Type B pancreatic cell (in vitro differentiated cells): ENCODE data around the gene FBXW5. TPM values are rescaled to one million over a fixed set of nuclear protein-coding genes. Genes with fewer than 3 reads are reported as not detected.

Experiments
- DNase-seq: peaks from one replicate; pipeline ENCODE4 v3.0.0; 2021; ENCODE audit warnings: mixed read lengths; ENCODE audit not compliant: unreplicated experiment; ENCODE audit errors: extremely low spot score
- H3K27ac Mint-ChIP-seq: 2 replicates; pipeline ENCODE4 v1.8.0; 2021; ENCODE audit warnings: mild to moderate bottlenecking, mixed read lengths
- H3K27me3 Mint-ChIP-seq: 2 replicates; pipeline ENCODE4 v1.8.0; 2021; ENCODE audit warnings: mixed read lengths
- H3K36me3 Mint-ChIP-seq: 2 replicates; pipeline ENCODE4 v1.8.0; 2021; ENCODE audit warnings: mixed read lengths
- H3K4me1 Mint-ChIP-seq: one replicate; pipeline ENCODE4 v1.8.0; 2021; ENCODE audit warnings: mixed read lengths; ENCODE audit not compliant: unreplicated experiment
- H3K4me3 Mint-ChIP-seq: 2 replicates; pipeline ENCODE4 v1.8.0; 2021; ENCODE audit warnings: mild to moderate bottlenecking, mixed read lengths
- H3K9me3 Mint-ChIP-seq: 2 replicates; pipeline ENCODE4 v1.8.0; 2021; ENCODE audit warnings: mixed read lengths
- total RNA-seq: library from RNA; stranded (reverse); gene quantifications from 2 replicates; pipeline ENCODE4 v1.2.1, GENCODE V29; 2021; ENCODE audit warnings: low replicate concordance
- TF ChIP-seq, protein P1 (sequence below): fragments of 200-600 bp; sonication (generic); conservative IDR thresholded peaks from 2 replicates; pipeline ENCODE4 v1.5.0; 2021; ENCODE audit warnings: antibody characterized with exemption, mild to moderate bottlenecking

FBXW5 gene
- total RNA-seq, 1 donor from 2014 or later, result 82.8 TPM

- Mint-ChIP-seq H3K4me3 (peak overlapping the region; percentile 61), H3K36me3 (peaks cover 7% of the 10 kb centered on the region), H3K9me3 (no peaks in the 10 kb centered on the region), H3K4me1 (peaks cover 4% of the 10 kb centered on the region), H3K27ac (no peak overlapping the region), H3K27me3 (no peaks in the 10 kb centered on the region)
- DNase-seq, result no peak
- TF ChIP-seq, protein P1, sequence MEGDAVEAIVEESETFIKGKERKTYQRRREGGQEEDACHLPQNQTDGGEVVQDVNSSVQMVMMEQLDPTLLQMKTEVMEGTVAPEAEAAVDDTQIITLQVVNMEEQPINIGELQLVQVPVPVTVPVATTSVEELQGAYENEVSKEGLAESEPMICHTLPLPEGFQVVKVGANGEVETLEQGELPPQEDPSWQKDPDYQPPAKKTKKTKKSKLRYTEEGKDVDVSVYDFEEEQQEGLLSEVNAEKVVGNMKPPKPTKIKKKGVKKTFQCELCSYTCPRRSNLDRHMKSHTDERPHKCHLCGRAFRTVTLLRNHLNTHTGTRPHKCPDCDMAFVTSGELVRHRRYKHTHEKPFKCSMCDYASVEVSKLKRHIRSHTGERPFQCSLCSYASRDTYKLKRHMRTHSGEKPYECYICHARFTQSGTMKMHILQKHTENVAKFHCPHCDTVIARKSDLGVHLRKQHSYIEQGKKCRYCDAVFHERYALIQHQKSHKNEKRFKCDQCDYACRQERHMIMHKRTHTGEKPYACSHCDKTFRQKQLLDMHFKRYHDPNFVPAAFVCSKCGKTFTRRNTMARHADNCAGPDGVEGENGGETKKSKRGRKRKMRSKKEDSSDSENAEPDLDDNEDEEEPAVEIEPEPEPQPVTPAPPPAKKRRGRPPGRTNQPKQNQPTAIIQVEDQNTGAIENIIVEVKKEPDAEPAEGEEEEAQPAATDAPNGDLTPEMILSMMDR, result no peak
Measured at GRCh38 chr9:136942112-136942880, 2.2 kb downstream of the FBXW5 start.

DNA sequence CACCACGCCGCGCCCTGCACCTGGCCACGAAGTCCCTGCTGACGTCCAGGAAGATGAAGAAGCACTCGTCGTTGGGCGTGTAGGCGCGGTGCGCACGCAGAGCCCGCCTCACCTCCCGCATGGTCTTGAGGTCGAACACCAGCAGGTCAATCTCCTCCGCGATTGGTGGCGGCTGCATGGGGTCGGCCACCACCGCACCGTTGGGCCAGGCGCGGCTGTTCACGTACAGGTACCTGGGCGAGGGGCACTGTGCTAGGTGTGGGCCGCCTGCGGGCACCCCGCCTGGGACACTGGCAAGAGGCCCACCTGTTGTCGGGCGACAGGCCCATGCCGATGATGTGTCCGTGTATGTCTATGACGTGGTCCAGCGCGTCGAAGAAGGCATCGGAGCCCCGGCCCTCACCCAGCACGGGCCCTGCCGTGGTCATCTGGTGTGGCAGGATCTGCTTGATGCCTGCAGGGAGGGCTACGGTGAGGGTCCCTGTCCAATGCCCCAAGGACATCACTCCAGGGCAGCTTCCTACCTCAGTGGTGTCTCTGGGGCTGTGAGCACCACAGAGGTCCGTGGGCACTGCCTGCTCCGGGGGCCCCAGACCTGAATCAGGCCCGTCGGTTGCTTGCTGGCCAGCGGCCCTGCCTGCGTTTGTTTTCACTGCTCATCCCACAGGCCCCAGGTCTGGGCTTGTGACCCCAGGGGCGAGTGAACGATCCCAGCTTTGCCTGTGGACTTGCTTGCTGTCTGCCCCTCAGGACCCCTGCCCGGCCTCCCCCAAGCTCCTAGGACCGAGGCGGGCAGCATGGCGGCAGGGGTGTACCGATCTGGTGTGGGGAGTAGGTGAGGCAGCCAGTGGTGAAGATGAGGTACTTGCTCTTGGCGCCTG is 3.1 kb downstream of the FBXW5 start:
- no peak overlapping the region for H3K27ac Mint-ChIP-seq
- peaks cover 4% of the 10 kb centered on the region for H3K4me1 Mint-ChIP-seq
- no peaks in the 10 kb centered on the region for H3K27me3 Mint-ChIP-seq
- no peak for DNase-seq
- no peaks in the 10 kb centered on the region for H3K9me3 Mint-ChIP-seq
- no peak overlapping the region for H3K4me3 Mint-ChIP-seq
- TF ChIP-seq, protein P1, result no peak
- peaks cover 8% of the 10 kb centered on the region for H3K36me3 Mint-ChIP-seq

DNA sequence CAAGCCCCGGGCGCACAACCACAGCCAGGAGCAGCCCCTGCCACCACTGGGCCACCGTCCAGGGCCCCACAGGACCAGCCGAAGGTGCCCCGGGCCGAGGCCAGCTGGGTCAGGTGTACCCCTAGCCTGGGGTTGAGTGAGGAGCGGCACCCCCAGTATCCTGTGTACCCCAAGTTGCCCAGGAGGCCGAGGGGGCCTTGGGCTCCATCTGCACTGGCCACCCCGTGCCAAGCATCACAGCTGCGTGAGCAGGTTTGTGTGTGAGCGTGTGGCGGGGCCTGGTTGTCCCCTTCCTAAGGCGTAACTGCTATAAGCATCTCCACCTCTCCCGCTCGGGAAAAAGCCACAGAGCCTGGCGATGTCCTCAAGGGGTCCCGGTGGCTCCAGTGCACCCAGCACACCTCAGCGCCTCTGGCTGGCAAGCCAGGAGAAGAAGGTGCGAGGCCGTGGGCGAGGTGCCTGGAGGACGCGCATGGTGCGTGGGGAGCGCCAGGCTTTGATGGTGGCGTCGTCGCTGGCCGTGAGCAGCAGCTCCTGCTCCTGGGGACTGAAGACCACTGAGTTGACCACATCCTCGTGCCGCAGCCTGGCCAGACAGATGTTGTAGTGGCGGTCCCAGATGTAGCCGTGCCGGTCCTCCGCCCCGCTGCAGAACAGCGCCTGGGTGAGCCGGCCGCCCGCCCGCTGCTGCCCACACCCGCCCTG is 3.9 kb downstream of the FBXW5 start:
- Mint-ChIP-seq H3K4me1 (peaks cover 4% of the 10 kb centered on the region), H3K9me3 (no peaks in the 10 kb centered on the region), H3K27ac (no peak overlapping the region), H3K36me3 (peaks cover 8% of the 10 kb centered on the region), H3K27me3 (no peaks in the 10 kb centered on the region), H3K4me3 (no peak overlapping the region)
- TF ChIP-seq, protein P1, result no peak
- DNase-seq, result no peak

GRCh38 chr9:136939996-136940525 is 4.5 kb downstream of the FBXW5 start:
- Mint-ChIP-seq H3K27ac (no peak overlapping the region), H3K9me3 (no peaks in the 10 kb centered on the region), H3K4me3 (no peak overlapping the region), H3K4me1 (peaks cover 4% of the 10 kb centered on the region), H3K27me3 (no peaks in the 10 kb centered on the region), H3K36me3 (peaks cover 8% of the 10 kb centered on the region)
- TF ChIP-seq, protein P1, result no peak
- no peak for DNase-seq

- peaks cover 8% of the 10 kb centered on the region for H3K36me3 Mint-ChIP-seq
- H3K4me3 Mint-ChIP-seq, result no peak overlapping the region
- no peaks in the 10 kb centered on the region for H3K4me1 Mint-ChIP-seq
- no peaks in the 10 kb centered on the region for H3K27me3 Mint-ChIP-seq
- no peaks in the 10 kb centered on the region for H3K9me3 Mint-ChIP-seq
- DNase-seq, result no peak
- no peak overlapping the region for H3K27ac Mint-ChIP-seq
- TF ChIP-seq, protein P1, result no peak
Measured at GRCh38 chr9:136939431-136939995, 5.0 kb downstream of the FBXW5 start.
